Choroid plexus epithelial cell (primary cell): ENCODE results near the gene HOXD12.
A peak's percentile ranks its signal among the peaks of the same experiment; 100 is the strongest.

Experiments used
- DNase-seq: peaks from one replicate; pipeline ENCODE4 v3.0.0-alpha.2; 2010; ENCODE audit warnings: low read depth
- H3K4me3 ChIP-seq: 2 replicates; pipeline ENCODE4 v1.5.1; 2011; ENCODE audit warnings: low read depth, mild to moderate bottlenecking, control low read depth, low read length, moderate library complexity
- TF ChIP-seq, protein P1 (sequence below): conservative IDR thresholded peaks from 2 replicates; pipeline ENCODE4 v1.5.1; 2011; ENCODE audit warnings: low read depth, mild to moderate bottlenecking, control low read depth, inconsistent platforms, low read length, moderate library complexity

The HOXD12 gene

DNA sequence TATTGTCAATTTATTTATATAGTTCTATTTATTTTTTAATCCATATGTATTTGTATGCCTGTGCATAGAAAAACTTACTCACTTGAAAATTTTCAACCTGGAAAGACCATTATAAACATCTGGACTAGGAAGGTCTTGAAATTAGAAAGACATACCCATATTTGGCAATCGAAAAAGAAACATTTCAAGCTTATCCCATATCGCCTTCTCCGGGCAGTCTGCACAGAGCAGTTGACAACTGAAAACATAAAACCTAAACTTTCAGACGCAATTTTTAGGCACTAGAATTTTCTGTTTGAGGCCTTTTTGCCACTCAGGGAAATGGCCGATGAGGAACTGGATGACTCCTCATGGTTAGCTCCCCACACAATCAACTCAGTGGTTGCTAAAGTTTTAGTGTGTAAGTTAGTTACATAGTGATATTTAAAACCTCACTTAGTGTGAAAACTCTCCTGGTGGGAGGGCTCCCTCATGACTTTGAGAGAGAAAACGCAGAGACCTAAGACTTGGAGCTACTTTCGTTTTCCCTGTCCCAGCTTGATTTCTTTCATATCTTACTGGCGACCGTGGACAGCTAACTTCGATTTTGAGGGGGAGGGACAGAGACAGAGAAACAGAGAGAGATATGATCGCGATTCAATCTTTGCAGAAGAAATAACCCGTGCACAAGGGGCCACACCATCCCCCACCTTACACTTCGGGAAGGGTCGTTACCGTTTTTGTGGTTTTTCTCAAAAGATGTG, 3.2 kb upstream of the HOXD12 start:
- H3K4me3 ChIP-seq, result peak overlapping the region; percentile 18
- DNase-seq, result no peak
- TF ChIP-seq, protein P1, sequence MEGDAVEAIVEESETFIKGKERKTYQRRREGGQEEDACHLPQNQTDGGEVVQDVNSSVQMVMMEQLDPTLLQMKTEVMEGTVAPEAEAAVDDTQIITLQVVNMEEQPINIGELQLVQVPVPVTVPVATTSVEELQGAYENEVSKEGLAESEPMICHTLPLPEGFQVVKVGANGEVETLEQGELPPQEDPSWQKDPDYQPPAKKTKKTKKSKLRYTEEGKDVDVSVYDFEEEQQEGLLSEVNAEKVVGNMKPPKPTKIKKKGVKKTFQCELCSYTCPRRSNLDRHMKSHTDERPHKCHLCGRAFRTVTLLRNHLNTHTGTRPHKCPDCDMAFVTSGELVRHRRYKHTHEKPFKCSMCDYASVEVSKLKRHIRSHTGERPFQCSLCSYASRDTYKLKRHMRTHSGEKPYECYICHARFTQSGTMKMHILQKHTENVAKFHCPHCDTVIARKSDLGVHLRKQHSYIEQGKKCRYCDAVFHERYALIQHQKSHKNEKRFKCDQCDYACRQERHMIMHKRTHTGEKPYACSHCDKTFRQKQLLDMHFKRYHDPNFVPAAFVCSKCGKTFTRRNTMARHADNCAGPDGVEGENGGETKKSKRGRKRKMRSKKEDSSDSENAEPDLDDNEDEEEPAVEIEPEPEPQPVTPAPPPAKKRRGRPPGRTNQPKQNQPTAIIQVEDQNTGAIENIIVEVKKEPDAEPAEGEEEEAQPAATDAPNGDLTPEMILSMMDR, result no peak

DNA sequence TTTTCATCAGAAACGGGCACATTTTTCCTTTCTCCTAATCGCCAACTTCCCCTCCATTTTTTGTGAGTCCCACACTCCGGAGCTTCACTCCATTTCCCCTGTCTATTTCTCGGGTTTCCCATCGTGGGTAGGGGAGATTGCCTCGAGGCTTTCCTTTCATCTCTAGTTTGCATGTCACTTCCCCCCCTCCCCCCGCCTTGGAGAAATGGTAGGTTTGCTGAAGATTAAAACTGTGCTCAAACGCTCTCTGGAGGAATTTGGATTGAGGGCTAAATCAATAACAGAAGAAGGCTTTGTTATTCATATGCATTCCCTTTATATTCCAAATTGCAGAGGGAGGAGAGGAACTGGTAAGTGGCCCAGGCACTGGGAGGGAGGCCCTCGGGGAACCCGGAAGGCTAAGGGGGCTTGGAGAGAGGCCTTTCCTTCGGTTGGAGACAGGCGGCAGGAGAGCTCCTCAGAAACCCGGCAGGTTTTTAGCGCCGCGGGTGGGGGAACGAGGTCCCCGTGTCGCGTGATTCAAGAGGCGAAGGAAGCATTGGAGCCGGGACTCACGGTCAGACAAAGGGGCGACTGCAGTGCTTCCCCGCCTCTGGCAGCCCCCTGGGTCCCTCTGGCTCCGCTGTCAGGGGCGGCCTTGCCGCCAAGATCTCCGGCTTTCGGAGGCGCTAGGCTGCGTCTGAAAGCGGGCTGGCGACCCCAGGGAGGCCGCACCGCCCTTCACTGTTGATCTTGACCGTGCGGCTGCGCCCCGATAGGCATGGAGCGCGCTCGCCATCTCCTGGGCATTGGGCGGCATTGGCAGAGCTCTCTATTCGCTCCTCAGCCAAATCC, 2.4 kb upstream of the HOXD12 start:
- H3K4me3 ChIP-seq, result peak overlapping the region; percentile 44
- DNase-seq, result peak; percentile 65
- TF ChIP-seq, protein P1, result peak; percentile 82

DNA sequence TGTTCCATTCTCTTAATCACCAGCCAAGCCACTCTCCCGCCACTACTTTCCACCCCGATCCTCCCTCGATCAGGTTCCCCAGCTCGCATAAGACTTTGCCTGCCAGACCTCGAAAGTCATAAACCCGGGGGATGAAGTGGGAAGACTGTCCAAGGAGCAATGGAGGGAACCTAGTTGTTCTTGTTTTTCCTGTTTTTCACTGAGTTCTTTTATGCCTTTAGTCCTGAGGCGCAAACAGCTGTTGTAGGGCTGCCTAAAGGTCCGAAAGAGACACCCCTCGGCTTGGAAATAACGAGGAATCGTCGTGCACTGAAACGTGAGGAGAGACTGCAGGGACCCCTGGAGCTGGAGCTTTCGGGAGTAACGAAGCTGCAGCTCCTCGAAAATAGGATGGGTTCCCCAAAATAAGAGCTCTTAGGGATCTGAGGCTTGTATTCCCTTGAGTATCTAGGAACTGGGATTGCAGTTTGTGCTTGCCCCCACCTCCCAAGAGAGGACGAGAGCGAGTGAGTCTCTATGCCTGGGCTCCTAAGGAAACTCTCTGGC, 1.7 kb upstream of the HOXD12 start:
- DNase-seq, result no peak
- H3K4me3 ChIP-seq, result no peak overlapping the region
- TF ChIP-seq, protein P1, result no peak

DNA sequence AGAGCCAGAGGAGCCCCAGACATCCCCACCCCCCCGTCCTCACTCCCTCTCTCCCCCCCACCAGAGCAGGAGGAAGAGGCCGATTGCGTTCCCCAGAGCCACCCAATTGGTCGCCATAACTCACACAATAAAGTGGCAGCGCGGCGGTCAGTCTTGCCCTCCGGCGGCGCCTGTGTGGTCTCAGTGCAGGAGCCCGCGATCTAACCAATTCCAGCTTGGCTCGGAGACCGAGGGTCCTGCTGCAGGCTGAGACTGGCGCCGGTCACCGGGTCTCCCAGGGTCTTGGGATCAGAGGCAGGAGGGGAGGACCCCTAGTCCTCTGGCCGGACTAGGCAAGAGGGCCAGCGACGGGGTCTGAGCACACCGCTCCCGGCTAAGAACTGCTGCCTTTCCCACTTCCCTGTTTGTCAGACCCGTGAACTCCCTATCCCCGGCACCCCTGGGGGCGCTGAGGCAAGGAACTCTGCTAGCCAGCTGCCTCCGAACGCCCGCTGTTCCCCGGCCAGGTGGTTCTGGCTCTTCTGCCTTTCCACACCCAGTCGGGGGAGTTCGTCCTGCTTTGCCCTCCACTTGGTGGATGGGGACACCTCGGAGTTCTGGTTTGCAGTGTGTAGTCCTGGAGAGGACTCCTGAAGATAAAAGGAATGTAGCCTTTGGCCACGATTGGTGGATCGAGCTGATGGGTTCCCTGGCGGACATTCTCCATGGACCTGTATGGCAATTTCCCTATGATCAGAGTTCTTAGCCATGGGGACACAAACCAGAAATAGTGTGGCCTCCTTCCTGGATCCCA, 1.0 kb upstream of the HOXD12 start:
- TF ChIP-seq, protein P1, result no peak
- H3K4me3 ChIP-seq, result no peak overlapping the region
- DNase-seq, result no peak

DNA sequence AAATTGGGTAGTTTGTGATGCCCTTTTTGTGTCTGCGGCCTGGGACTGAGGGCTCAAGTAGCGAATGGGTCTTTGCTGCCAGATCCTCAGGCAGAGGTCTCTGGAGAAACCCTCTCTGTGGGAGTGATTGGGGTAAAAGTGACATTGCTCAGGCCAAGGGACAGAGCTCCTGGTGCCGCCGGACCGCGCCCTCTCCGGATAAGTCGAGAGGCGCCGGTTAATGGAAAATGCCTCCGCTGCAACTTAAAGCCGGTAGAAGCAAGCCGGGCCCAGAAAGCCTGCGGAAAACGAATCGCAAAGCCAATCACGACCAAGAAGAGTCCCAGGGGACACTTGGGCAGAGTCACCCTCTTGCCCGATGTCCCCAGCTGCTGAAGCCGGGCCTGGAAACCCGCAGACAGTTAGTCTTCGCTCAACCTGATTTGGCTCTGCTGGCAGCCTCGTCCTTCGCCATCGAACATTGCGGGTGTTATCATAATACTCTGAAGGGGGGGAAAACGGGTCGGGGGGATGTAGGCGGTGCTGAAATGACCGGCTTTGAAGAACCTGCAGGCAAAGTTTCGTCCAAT, 352 bp upstream of the HOXD12 start:
- H3K4me3 ChIP-seq, result no peak overlapping the region
- no peak for DNase-seq
- TF ChIP-seq, protein P1, result no peak

DNA sequence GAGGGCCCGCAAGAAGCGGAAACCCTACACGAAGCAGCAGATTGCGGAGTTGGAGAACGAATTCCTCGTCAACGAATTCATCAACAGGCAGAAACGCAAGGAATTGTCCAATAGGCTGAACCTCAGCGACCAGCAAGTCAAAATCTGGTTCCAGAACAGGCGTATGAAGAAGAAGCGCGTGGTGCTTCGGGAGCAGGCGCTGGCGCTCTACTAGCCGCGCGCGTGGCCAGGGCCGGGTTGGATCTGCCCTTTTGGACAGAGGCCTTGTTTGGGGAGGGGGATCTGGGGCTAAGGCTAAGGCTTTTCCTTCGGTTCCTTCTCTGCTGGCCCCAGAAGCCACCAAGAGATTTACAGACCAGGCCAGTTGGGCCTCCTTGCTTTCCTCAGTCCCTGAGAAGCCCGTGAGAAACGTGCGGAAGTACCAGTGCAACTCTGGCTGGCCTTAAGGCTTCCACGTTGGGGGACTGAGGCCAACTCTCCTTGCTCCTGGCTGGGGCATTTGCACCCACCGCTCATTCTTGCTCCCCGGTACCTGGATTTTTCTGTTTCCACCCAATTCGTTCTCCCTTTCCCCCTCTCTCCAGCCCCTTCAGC, 1.0 kb downstream of the HOXD12 start:
- no peak for DNase-seq
- no peak overlapping the region for H3K4me3 ChIP-seq
- TF ChIP-seq, protein P1, result no peak
